T-cell (primary cell): Measurements from ENCODE around the gene CFAP119. TPM values are rescaled to one million over a fixed set of nuclear protein-coding genes. Genes with fewer than 3 reads are reported as not detected.

ENCODE experiments used
- ATAC-seq, 4 experiments: fragments of 200-7000 bp in 3 of 4; fragments of 150-1000 bp in 1 of 4; cut with Tn5 transposase; replicated peaks in 1 of 4; 1 replicate in 3 of 4; 2 replicates in 1 of 4; pipeline ENCODE4 v1.10.0; 2021; ENCODE audit warnings: moderate library complexity in 3 of 4, mild to moderate bottlenecking in 2 of 4, moderate number of reproducible peaks in 1 of 4
- CTCF ChIA-PET, 2 donors: fragments of 300-600 bp; sonication (Branson Sonifier 250); formaldehyde crosslinking; loops; one replicate each; lab custom pipeline; 2022; ENCODE audit warnings: antibody characterized with exemption in 2 of 2; lab: Charles Lee
- POLR2A ChIA-PET, 2 donors: fragments of 300-600 bp; sonication (Branson Sonifier 250); formaldehyde crosslinking; loops; one replicate each; lab custom pipeline; 2022; ENCODE audit warnings: antibody characterized with exemption in 2 of 2; lab: Charles Lee
- DNase-seq, 35 experiments: peaks; one replicate each; pipeline versions ENCODE4 v3.0.0 to v3.0.0-alpha.2; 2013 to 2023
- H3K27ac ChIP-seq: one replicate; pipeline ENCODE4 v1.5.1; 2013; ENCODE audit warnings: low read length
- H3K27me3 ChIP-seq, 2 experiments: replicated peaks in 1 of 2; 1 replicate in 1 of 2; 2 replicates in 1 of 2; pipeline versions ENCODE4 v1.6.1 to v1.7.0; 2013; ENCODE audit warnings: low read length in 1 of 2, mixed read lengths in 1 of 2; ENCODE audit not compliant: control insufficient read depth in 2 of 2, insufficient read depth in 2 of 2; ENCODE audit errors: extremely low read depth in 1 of 2
- H3K36me3 ChIP-seq, 2 donors: 1 replicate in 1 of 2; 2 replicates in 1 of 2; pipeline versions ENCODE4 v1.6.1 to v1.7.0; 2013; ENCODE audit warnings: low read length in 1 of 2; ENCODE audit not compliant: control insufficient read depth in 2 of 2, insufficient read depth in 1 of 2; ENCODE audit errors: extremely low read depth in 1 of 2
- H3K4me1 ChIP-seq, 2 experiments: 1 replicate in 1 of 2; 2 replicates in 1 of 2; pipeline versions ENCODE4 v1.6.1 to v1.7.0; 2013; ENCODE audit warnings: low read length in 2 of 2, mixed read lengths in 1 of 2; ENCODE audit not compliant: insufficient read depth in 2 of 2, control insufficient read depth in 1 of 2; ENCODE audit errors: extremely low read depth in 1 of 2
- H3K4me3 ChIP-seq, 2 donors: 1 replicate in 1 of 2; 2 replicates in 1 of 2; pipeline versions ENCODE4 v1.5.1 to v1.7.0; 2013; ENCODE audit warnings: mild to moderate bottlenecking in 2 of 2, low read length in 1 of 2, moderate library complexity in 1 of 2; ENCODE audit not compliant: control insufficient read depth in 1 of 2; ENCODE audit errors: extremely low read depth in 1 of 2
- H3K9me3 ChIP-seq: 2 replicates; pipeline ENCODE4 v1.7.0; 2013
- H3K27ac Mint-ChIP-seq, 2 donors: one replicate each; pipeline ENCODE4 v1.8.0; 2020 to 2021; ENCODE audit warnings: mild to moderate bottlenecking in 2 of 2, mixed read lengths in 2 of 2
- H3K27me3 Mint-ChIP-seq, 2 donors: one replicate each; pipeline ENCODE4 v1.8.0; 2021 to 2022; ENCODE audit warnings: mixed read lengths in 2 of 2
- H3K36me3 Mint-ChIP-seq: one replicate; pipeline ENCODE4 v1.8.0; 2021; ENCODE audit warnings: mixed read lengths
- H3K4me1 Mint-ChIP-seq, 3 donors: one replicate each; pipeline ENCODE4 v1.8.0; 2020 to 2022; ENCODE audit warnings: mixed read lengths in 3 of 3, mild to moderate bottlenecking in 1 of 3
- H3K4me3 Mint-ChIP-seq, 3 donors: one replicate each; pipeline ENCODE4 v1.8.0; 2020 to 2022; ENCODE audit warnings: mild to moderate bottlenecking in 3 of 3, mixed read lengths in 3 of 3, moderate library complexity in 3 of 3
- H3K9me3 Mint-ChIP-seq, 3 donors: one replicate each; pipeline ENCODE4 v1.8.0; 2020 to 2022; ENCODE audit warnings: mixed read lengths in 3 of 3
- WGBS: methylation state at CpG from one replicate; pipeline ENCODE4 v1.1.5; 2013; ENCODE audit warnings: missing lambda C conversion rate; ENCODE audit not compliant: insufficient coverage; 5-methylcytosine and 5-hydroxymethylcytosine counted together
- total RNA-seq, 35 experiments: library from RNA in 6 of 35; stranded (reverse) in 6 of 35; fragments of 120-200 nt in 1 of 35; gene quantifications; one replicate each; pipeline versions ENCODE4 v1.2.1 to v1.2.4 and lab custom pipeline; 2013 to 2026

Gene CFAP119
- total RNA-seq, 5 donors from 2014 or later (not counting 1 experiment from before 2014, with no cell fraction given), result 1.3 to 3.1 (median 2.7) TPM

DNA sequence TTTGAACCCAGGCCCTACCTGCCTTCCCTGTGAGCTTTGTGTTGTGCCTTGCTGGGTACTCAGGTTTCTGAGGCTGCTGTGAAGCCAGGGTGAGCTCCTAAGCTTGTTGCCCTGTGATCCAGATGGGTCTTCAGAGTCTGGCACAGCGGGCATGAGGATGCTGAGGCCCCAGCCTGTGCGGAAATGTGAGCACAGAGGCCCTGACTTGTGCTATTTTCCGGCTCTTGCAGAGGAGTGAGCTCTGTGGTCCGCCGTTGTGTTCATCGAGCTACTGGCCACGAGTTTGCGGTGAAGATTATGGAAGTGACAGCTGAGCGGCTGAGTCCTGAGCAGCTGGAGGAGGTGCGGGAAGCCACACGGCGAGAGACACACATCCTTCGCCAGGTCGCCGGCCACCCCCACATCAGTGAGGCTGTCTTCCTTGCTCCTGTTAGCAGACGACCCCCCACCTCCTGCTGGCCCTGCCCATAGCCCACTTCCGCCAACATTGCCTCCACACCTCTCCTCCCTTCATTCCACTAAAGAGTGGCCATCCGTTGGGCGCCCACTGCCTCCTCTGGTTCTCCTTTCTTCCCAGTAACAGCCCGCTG is 10.9 kb downstream of the CFAP119 start:
- DNase-seq (no peak), ATAC-seq (no peak)
- Histone ChIP-seq H3K27ac (no peak overlapping the region), H3K36me3 (peaks cover 5 to 45% of the 10 kb centered on the region in 2 donors), H3K9me3 (no peaks in the 10 kb centered on the region), H3K4me1 (peaks cover 0 to 18% of the 10 kb centered on the region in 2 experiments), H3K27me3 (no peaks in the 10 kb centered on the region), H3K4me3 (no peak overlapping the region)
- POLR2A ChIA-PET, result no interaction called here
- peaks cover 19 to 24% (median 22%) of the 10 kb centered on the region in 3 donors for H3K4me1 Mint-ChIP-seq
- H3K27me3 Mint-ChIP-seq, result no peaks in the 10 kb centered on the region
- CTCF ChIA-PET, result no interaction called here
- peaks cover 34% of the 10 kb centered on the region for H3K36me3 Mint-ChIP-seq
- H3K9me3 Mint-ChIP-seq, result no peaks in the 10 kb centered on the region
- H3K27ac Mint-ChIP-seq, result no peak overlapping the region
- 96% methylated on average over 20 of the region's 20 CpGs for WGBS
- peak overlapping the region in 1 of 3 donors; percentile 13 for H3K4me3 Mint-ChIP-seq

DNA sequence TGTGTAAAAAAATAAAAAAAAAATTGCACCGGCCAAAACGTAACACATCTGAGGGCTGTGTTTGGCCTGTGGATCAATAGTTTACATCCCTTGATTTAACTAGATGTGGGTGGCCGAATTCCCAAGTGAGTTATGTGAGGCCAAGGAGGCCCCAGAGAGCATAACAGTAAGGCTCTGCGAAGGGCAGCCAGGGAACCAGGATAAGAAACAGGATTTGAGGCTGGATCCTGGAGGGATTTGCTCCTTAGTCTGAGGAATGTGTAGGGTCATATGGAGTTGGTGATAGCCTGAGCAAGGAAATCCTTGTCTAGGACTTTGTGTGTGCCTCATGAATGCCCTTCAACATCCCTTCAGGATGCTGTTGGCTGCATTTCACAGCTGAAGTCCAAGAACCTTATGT is 11.7 kb downstream of the CFAP119 start:
- no peak for ATAC-seq
- Histone ChIP-seq H3K36me3 (peaks cover 3 to 42% of the 10 kb centered on the region in 2 donors), H3K4me3 (no peak overlapping the region), H3K27me3 (no peaks in the 10 kb centered on the region), H3K4me1 (peaks cover 0 to 18% of the 10 kb centered on the region in 2 experiments), H3K27ac (no peak overlapping the region), H3K9me3 (no peaks in the 10 kb centered on the region)
- POLR2A ChIA-PET, result no interaction called here
- H3K27ac Mint-ChIP-seq, result peak overlapping the region in 1 of 2 donors; percentile 39
- H3K4me3 Mint-ChIP-seq, result peak overlapping the region in 2 of 3 donors; percentile 75 to 82
- peaks cover 19 to 24% (median 23%) of the 10 kb centered on the region in 3 donors for H3K4me1 Mint-ChIP-seq
- CTCF ChIA-PET, result interaction anchor here in 1 of 2 donors (0.6 kb wide), 1 partner anchor 173 kb away, joined by 3 read pairs; the partner anchor contains the start of gene FBXL19
- H3K9me3 Mint-ChIP-seq, result no peaks in the 10 kb centered on the region
- 100% methylated on average over 4 of the region's 4 CpGs for WGBS
- peaks cover 29% of the 10 kb centered on the region for H3K36me3 Mint-ChIP-seq
- DNase-seq, result no peak
- H3K27me3 Mint-ChIP-seq, result no peaks in the 10 kb centered on the region

DNA sequence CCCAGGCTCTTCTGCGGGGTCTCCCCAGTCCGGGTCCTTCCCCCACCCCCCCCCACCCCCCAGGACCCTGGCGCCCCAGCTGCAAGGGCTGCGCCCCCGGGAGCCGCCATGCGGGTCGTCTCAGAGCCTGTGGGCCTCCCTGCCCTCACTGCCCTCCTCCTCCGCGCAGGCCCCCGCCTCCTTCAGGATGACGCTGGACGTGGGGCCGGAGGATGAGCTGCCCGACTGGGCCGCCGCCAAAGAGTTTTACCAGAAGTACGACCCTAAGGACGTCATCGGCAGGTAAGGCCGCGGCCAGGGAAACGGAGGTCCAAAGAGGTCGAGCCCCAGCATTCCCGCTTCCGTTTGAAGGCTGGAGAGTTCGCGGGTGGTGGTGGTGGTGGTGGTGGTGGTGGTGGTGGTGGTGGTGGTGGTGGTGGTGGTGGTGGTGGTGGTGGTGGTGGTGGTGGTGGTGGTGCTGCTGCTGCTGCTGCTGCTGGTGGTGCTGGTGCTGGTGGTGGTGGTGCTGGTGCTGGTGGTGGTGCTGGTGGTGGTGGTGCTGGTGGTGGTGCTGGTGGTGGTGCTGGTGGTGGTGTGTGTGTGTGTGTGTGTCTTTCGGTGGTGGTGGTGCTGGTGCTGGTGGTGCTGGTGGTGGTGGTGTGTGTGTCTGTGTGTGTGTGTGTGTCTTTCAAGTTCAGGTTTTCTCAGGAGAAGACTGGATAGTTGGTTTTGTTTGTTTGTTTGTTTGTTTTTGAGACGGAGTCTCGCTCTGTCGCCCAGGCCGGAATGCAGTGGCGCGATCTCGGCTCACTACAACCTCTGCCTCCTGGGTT is 13.0 kb downstream of the CFAP119 start:
- no peaks in the 10 kb centered on the region for H3K27me3 Mint-ChIP-seq
- CTCF ChIA-PET, result interaction anchor here in 1 of 2 donors (1.0 kb wide), 2 partner anchors 11 to 96 kb away, joined by 3 to 5 read pairs; no protein-coding TSS in a partner anchor
- Histone ChIP-seq H3K27ac (no peak overlapping the region), H3K9me3 (no peaks in the 10 kb centered on the region), H3K4me1 (peaks cover 0 to 18% of the 10 kb centered on the region in 2 experiments), H3K4me3 (peak overlapping the region; percentile 44 to 74), H3K36me3 (peaks cover 4 to 34% of the 10 kb centered on the region in 2 donors), H3K27me3 (no peaks in the 10 kb centered on the region)
- peak overlapping the region; percentile 71 to 79 for H3K27ac Mint-ChIP-seq
- ATAC-seq (peak; percentile 4 to 8 (median 5)), DNase-seq (peak in 8 of 35 experiments; percentile 8 to 39 (median 20))
- 11% methylated on average over 22 of the region's 36 CpGs for WGBS
- H3K36me3 Mint-ChIP-seq, result peaks cover 28% of the 10 kb centered on the region
- POLR2A ChIA-PET, result interaction anchor here (0.6 to 1.0 kb wide), 3 partner anchors 12 to 288 kb away, joined by 3 to 6 read pairs (median 4); no protein-coding TSS in a partner anchor
- H3K4me3 Mint-ChIP-seq, result peak overlapping the region; percentile 90 to 92 (median 91)
- H3K4me1 Mint-ChIP-seq, result peaks cover 19 to 27% (median 24%) of the 10 kb centered on the region in 3 donors
- no peaks in the 10 kb centered on the region for H3K9me3 Mint-ChIP-seq

DNA sequence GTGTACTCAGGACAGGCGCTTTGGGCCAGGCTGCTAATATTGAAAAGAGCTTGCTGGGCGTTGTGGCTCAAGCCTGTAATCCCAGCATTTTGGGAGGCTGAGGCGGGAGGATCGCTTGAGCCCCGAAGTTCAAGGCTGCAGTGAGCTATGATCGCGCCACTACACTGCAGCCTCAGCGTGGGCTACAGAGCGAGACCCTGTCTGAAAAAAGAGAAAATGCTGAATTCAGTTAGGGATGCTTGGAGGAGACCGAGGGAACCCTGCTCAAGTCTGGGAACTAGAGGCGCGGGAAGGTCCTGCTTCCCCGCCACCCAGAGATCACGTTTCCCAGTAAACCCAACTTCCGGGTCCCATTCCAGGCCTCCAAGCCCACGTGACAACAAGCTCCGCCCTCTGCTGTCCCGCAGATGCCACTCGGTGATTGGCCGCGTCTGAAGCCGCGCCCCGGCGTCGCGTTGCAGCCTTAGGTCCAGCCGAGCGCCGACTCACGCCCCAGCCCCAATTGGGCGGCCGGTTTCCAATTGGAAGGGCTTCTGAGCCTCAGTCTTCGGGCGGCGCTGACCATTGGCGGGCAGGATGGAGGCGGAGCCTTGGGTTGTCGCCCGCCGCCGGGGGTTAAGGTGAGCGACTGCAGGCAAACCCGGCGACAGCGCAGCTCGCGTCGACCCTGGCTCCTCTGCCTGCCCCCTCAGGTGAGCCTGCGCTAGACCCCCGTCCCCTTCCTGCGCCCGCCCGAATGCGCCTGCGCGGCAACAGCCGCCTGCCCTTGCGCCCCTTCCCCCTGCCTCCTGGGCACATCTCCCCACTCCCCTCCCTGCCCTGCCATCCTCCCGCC is 13.8 kb downstream of the CFAP119 start, which contains the start of gene PHKG2:
PHKG2 (plus strand) TSS at position 627 of the 835 bp plus-strand sequence. CDS start 396 bp downstream, outside the sequence.
- Mint-ChIP-seq H3K9me3 (no peaks in the 10 kb centered on the region), H3K27me3 (no peaks in the 10 kb centered on the region)
- 3% methylated on average over 55 of the region's 60 CpGs for WGBS

DNA sequence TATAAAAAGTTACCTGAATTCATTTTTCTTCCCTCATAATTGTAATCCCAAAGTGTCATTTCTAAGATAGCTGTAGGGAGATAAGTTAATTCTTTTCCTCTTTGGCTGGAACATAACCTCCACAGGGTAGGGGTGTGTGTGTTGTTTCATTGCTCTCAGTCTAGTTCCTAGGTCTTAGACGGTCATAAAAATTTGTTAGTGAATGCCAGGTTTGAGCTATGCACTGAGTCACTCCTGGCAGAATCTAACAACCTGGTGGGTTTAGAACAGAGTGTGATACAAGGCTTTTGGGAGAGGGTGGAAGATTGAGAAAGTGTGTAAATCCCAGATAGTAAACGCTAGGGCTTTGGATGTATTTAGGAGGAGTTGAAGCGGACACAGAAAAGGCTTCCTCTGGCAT is 14.5 kb downstream of the CFAP119 start:
- 71% methylated on average over 2 of the region's 3 CpGs for WGBS
- Histone ChIP-seq H3K27me3 (no peaks in the 10 kb centered on the region), H3K27ac (peak overlapping the region; percentile 79), H3K9me3 (no peaks in the 10 kb centered on the region), H3K4me3 (peak overlapping the region; percentile 74), H3K4me1 (peaks cover 0 to 18% of the 10 kb centered on the region in 2 experiments), H3K36me3 (peaks cover 8 to 27% of the 10 kb centered on the region in 2 donors)
- ChIA-PET POLR2A (interaction anchor here (0.6 to 1.0 kb wide), 3 partner anchors 50 to 82 kb away, joined by 3 to 6 read pairs (median 3); no protein-coding TSS in a partner anchor), CTCF (interaction anchor here in 1 of 2 donors (1.0 kb wide), 3 partner anchors 12 to 317 kb away, joined by 3 to 5 read pairs (median 3); partner anchors contain the start of gene DCTPP1)
- Mint-ChIP-seq H3K9me3 (no peaks in the 10 kb centered on the region), H3K4me1 (peaks cover 19 to 27% (median 24%) of the 10 kb centered on the region in 3 donors), H3K27ac (peak overlapping the region; percentile 83 to 87), H3K4me3 (peak overlapping the region; percentile 90 to 92 (median 91)), H3K36me3 (peaks cover 24% of the 10 kb centered on the region), H3K27me3 (no peaks in the 10 kb centered on the region)
- DNase-seq (no peak), ATAC-seq (no peak)

More for the DNA sequence above, 13.8 kb downstream of the CFAP119 start, which contains the start of gene PHKG2:
- peak; percentile 97 to 98 (median 98) for ATAC-seq
- H3K27ac ChIP-seq, result peak within 1 kb of the TSS; percentile 79
- peak; percentile 88 to 98 (median 93) for DNase-seq
- CTCF ChIA-PET, result interaction anchor here in 1 of 2 donors (1.0 kb wide), 3 partner anchors 12 to 318 kb away, joined by 3 to 5 read pairs (median 3); partner anchors contain the start of gene DCTPP1
- peak within 1 kb of the TSS; percentile 90 to 92 (median 91) for H3K4me3 Mint-ChIP-seq
- peaks cover 19 to 27% (median 24%) of the 10 kb centered on the region in 3 donors for H3K4me1 Mint-ChIP-seq
- peak within 1 kb of the TSS; percentile 83 to 87 for H3K27ac Mint-ChIP-seq
- peaks cover 0 to 18% of the 10 kb centered on the region in 2 experiments for H3K4me1 ChIP-seq
- H3K27me3 ChIP-seq, result no peaks in the 10 kb centered on the region
- peaks cover 26% of the 10 kb centered on the region for H3K36me3 Mint-ChIP-seq
- H3K4me3 ChIP-seq, result peak within 1 kb of the TSS; percentile 74
- no peaks in the 10 kb centered on the region for H3K9me3 ChIP-seq
- POLR2A ChIA-PET, result interaction anchor here (0.6 to 1.0 kb wide), 4 partner anchors 11 to 288 kb away, joined by 3 to 6 read pairs (median 4); no protein-coding TSS in a partner anchor
- H3K36me3 ChIP-seq, result peaks cover 8 to 29% of the 10 kb centered on the region in 2 donors
